ENCODE data around the gene LRRN2.

DNA sequence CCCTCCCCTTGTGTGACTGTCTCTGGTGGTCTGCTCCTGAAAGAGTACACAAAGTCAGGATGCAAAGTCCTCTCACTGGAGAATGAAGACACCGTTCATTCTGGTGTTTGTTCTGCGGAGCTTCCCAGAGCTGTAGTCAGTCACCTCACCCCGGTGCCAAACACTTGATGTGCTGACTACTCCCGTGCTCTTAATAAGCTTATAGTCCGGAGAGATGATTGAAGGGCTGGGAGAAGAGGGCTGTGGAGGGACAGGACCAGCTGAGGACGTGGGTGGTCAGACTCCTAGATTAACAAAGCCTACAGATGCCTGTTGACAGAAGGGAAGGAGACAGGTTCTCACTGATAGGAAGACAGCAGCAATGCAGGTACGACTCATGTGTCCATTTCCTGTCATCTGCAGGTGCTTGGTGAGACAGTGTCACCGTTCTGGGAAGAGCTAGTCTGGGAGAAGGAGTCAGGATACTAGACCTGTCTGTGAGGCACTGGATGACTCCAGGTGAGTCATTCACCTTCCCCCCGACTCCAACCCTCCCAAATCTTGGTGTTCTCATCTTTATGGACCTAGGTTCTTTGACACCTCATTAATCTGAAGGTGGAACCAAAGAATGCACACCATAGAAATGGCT lies 40.4 kb upstream of the LRRN2 start:
- TF ChIP-seq, protein P1, sequence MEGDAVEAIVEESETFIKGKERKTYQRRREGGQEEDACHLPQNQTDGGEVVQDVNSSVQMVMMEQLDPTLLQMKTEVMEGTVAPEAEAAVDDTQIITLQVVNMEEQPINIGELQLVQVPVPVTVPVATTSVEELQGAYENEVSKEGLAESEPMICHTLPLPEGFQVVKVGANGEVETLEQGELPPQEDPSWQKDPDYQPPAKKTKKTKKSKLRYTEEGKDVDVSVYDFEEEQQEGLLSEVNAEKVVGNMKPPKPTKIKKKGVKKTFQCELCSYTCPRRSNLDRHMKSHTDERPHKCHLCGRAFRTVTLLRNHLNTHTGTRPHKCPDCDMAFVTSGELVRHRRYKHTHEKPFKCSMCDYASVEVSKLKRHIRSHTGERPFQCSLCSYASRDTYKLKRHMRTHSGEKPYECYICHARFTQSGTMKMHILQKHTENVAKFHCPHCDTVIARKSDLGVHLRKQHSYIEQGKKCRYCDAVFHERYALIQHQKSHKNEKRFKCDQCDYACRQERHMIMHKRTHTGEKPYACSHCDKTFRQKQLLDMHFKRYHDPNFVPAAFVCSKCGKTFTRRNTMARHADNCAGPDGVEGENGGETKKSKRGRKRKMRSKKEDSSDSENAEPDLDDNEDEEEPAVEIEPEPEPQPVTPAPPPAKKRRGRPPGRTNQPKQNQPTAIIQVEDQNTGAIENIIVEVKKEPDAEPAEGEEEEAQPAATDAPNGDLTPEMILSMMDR (conservative IDR thresholded peaks at IDR 0.05; ENCODE audit: low read depth, low read length): no peak
- TF ChIP-seq EZH2 (IDR thresholded peaks at IDR 0.05; ENCODE audit: low read length, unreplicated experiment): no peak
